Effector memory CD8-positive, alpha-beta T cell (primary cell): Measurements from ENCODE around the gene APPBP2.
"Not testable (repeated sequence)": the region's sequence is repeated elsewhere in the genome, so short reads cannot be mapped to it uniquely, and the experiment has no call there.

ENCODE experiments used
- ATAC-seq: fragments of 150-1000 bp; cut with Tn5 transposase; replicated peaks from 2 replicates; pipeline ENCODE4 v1.10.0; 2021; ENCODE audit warnings: mild to moderate bottlenecking, moderate library complexity
- DNase-seq, 3 experiments: peaks; one replicate each; pipeline ENCODE4 v3.0.0; 2021
- H3K27ac Mint-ChIP-seq, 2 donors: one replicate each; pipeline ENCODE4 v1.8.0; 2022; ENCODE audit warnings: mild to moderate bottlenecking in 2 of 2, mixed read lengths in 2 of 2, moderate library complexity in 2 of 2
- H3K27me3 Mint-ChIP-seq, 2 donors: one replicate each; pipeline ENCODE4 v1.8.0; 2022; ENCODE audit warnings: mixed read lengths in 2 of 2
- H3K36me3 Mint-ChIP-seq: one replicate; pipeline ENCODE4 v1.8.0; 2022; ENCODE audit warnings: mild to moderate bottlenecking, moderate library complexity, mixed read lengths; ENCODE audit not compliant: insufficient read depth
- H3K4me1 Mint-ChIP-seq, 2 donors: one replicate each; pipeline ENCODE4 v1.8.0; 2022; ENCODE audit warnings: low read depth in 2 of 2, mixed read lengths in 2 of 2
- H3K4me3 Mint-ChIP-seq, 2 donors: one replicate each; pipeline ENCODE4 v1.8.0; 2022; ENCODE audit warnings: mild to moderate bottlenecking in 2 of 2, mixed read lengths in 2 of 2, moderate library complexity in 2 of 2
- H3K9me3 Mint-ChIP-seq, 2 donors: one replicate each; pipeline ENCODE4 v1.8.0; 2022; ENCODE audit warnings: mixed read lengths in 2 of 2
- total RNA-seq, 9 experiments: gene quantifications; one replicate each; lab custom pipeline; 2026; lab: John Stamatoyannopoulos, UW

Gene APPBP2
- total RNA-seq, result 20.2 to 106 (median 55.4) reads per million in 9 experiments

DNA sequence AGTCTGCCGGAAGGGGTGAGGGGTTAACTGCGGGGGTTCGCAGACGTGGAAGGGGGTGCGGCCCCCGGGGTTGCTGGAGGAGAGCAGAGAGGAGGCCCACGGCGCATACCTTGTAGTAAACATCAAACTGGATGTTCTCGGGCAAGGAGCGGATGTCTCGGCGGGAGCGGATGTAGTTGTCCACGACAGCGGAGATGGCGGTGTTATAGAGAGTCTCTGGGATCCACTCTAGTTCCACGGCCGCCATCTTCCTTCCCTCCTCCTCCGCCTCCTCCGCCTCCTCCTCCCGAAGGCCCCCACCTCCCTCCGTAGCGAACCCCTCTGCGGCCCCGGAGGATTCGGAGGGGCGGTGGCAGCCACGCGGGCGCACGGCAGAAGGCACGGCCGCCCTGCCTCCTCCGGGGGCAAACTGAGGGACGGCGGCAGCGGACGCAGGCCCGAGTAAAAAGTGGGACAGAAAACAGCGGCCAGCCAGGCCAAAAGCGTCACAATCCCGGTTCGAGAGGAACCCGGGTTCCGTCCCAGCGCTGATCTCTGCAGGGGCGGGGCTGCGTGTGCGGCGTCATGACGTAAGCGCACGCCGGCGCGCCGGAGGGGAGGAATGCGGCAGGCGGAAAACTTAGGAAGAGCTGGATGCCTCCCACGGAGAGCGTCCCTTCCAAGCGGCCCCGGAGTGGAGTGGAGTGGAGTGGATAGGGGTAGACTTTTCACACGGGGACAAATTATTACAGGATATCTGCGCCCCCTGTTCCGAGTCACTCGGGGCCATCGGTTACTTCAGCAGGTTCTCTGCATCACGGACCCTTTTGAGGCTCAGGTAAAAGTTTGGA is at the start of gene APPBP2:
APPBP2 (minus strand) TSS at position 558 of the 830 bp plus-strand sequence; CDS start at position 247, 311 bp downstream.
- Mint-ChIP-seq H3K4me1 (peaks cover 28 to 50% of the 10 kb centered on the region in 2 donors), H3K4me3 (peak within 1 kb of the TSS; percentile 88 to 96), H3K27me3 (no peaks in the 10 kb centered on the region), H3K9me3 (no peaks in the 10 kb centered on the region), H3K27ac (peak within 1 kb of the TSS; percentile 99), H3K36me3 (peaks cover 10% of the 10 kb centered on the region)
- DNase-seq, result peak; percentile 61 to 69 (median 61)
- ATAC-seq, result peak; percentile 84

GRCh38 chr17:60573236-60574051 is 47.4 kb upstream of the APPBP2 start:
- Mint-ChIP-seq H3K4me1 (peaks cover 0 to 3% of the 10 kb centered on the region in 2 donors), H3K27ac (no peak overlapping the region), H3K4me3 (no peak overlapping the region), H3K27me3 (peaks cover 4 to 15% of the 10 kb centered on the region in 2 donors), H3K36me3 (no peaks in the 10 kb centered on the region), H3K9me3 (no peaks in the 10 kb centered on the region)
- no peak for ATAC-seq
- no peak for DNase-seq

DNA sequence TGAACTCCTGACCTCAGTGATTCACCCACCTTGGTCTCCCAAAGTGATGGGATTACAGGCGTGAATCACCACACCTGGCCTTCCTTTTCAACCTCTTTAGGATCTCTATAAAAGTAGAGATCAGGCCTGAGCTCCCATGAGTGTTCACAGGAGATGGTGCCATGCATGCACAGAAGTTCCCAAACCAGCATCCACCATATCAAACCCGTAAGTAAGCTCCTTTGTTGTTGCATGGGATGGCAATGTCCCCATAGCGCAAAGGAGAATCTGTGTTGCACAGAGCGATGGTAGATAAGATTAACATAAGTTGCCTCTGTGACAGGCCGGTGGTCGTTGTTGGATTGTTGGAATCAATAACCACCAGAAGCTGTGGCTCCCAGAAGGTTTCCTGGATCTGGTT is 39.2 kb upstream of the APPBP2 start:
- DNase-seq (no peak), ATAC-seq (no peak)
- H3K36me3 Mint-ChIP-seq, result no peaks in the 10 kb centered on the region
- H3K4me1 Mint-ChIP-seq, result peaks cover 0 to 3% of the 10 kb centered on the region in 2 donors
- H3K4me3 Mint-ChIP-seq, result no peak overlapping the region
- no peaks in the 10 kb centered on the region for H3K9me3 Mint-ChIP-seq
- H3K27me3 Mint-ChIP-seq, result peaks cover 4 to 8% of the 10 kb centered on the region in 2 donors
- no peak overlapping the region for H3K27ac Mint-ChIP-seq

GRCh38 chr17:60563743-60564142 is 37.7 kb upstream of the APPBP2 start:
- Mint-ChIP-seq H3K27me3 (peaks cover 0 to 14% of the 10 kb centered on the region in 2 donors), H3K4me3 (no peak overlapping the region), H3K36me3 (no peaks in the 10 kb centered on the region), H3K27ac (no peak overlapping the region), H3K4me1 (no peaks in the 10 kb centered on the region), H3K9me3 (no peaks in the 10 kb centered on the region)
- DNase-seq, result no peak
- ATAC-seq, result no peak

DNA sequence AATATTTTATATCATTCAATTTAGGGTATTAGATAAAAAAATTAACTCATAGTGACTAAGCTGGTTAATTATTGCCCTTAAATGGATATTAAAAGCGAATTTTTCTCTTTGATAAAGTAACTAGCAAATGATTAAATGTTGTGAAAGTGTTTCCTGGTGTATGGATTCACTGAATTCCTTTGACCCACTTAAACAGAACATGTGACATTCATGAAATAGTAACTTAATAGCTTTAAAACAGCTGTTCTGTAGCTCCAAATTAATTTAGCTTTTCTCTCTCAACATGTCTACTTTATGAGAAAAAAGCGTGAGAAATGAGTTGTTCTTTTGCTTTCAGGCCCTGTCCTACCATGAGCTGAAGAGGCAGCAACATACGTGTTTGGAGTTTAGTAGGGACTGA is 36.4 kb upstream of the APPBP2 start:
- Mint-ChIP-seq H3K4me3 (no peak overlapping the region), H3K4me1 (no peaks in the 10 kb centered on the region), H3K27ac (no peak overlapping the region), H3K9me3 (no peaks in the 10 kb centered on the region), H3K27me3 (peaks cover 0 to 25% of the 10 kb centered on the region in 2 donors), H3K36me3 (no peaks in the 10 kb centered on the region)
- DNase-seq (no peak), ATAC-seq (no peak)

- H3K36me3 Mint-ChIP-seq, result no peaks in the 10 kb centered on the region
- no peaks in the 10 kb centered on the region for H3K9me3 Mint-ChIP-seq
- DNase-seq (no peak), ATAC-seq (no peak)
- H3K4me3 Mint-ChIP-seq, result no peak overlapping the region
- H3K27ac Mint-ChIP-seq, result no peak overlapping the region
- peaks cover 0 to 26% of the 10 kb centered on the region in 2 donors for H3K27me3 Mint-ChIP-seq
- no peaks in the 10 kb centered on the region for H3K4me1 Mint-ChIP-seq
Observed at GRCh38 chr17:60560860-60561257, 34.8 kb upstream of the APPBP2 start.

- no peak for DNase-seq
- Mint-ChIP-seq H3K27ac (no peak overlapping the region), H3K27me3 (peaks cover 0 to 26% of the 10 kb centered on the region in 2 donors), H3K36me3 (no peaks in the 10 kb centered on the region), H3K9me3 (no peaks in the 10 kb centered on the region), H3K4me3 (no peak overlapping the region), H3K4me1 (no peaks in the 10 kb centered on the region)
- no peak for ATAC-seq
Observed at GRCh38 chr17:60559995-60560859, 34.2 kb upstream of the APPBP2 start.

DNA sequence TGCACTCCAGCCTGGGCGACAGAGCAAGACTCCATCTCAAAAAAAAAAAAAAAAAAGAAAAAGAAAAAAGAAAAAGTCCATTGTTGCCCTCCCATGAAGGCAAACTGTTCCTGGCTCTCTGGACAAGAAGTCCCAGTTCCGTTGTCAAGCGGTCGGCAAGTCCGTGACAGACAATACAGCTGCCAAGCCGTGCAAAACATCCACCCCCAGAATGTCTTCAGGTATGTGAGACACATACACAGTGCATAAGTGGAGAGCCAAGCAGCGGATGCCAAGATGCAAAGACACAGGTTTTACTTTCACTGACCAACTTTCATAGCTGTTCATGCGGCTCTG is 33.6 kb upstream of the APPBP2 start:
- ATAC-seq (no peak), DNase-seq (no peak)
- no peak overlapping the region for H3K4me3 Mint-ChIP-seq
- H3K27ac Mint-ChIP-seq, result no peak overlapping the region
- H3K4me1 Mint-ChIP-seq, result no peaks in the 10 kb centered on the region
- no peaks in the 10 kb centered on the region for H3K36me3 Mint-ChIP-seq
- H3K27me3 Mint-ChIP-seq, result peaks cover 0 to 26% of the 10 kb centered on the region in 2 donors
- no peaks in the 10 kb centered on the region for H3K9me3 Mint-ChIP-seq

GRCh38 chr17:60557805-60558204 is 31.8 kb upstream of the APPBP2 start:
- Mint-ChIP-seq H3K9me3 (no peaks in the 10 kb centered on the region), H3K27me3 (peaks cover 0 to 26% of the 10 kb centered on the region in 2 donors), H3K4me1 (no peaks in the 10 kb centered on the region), H3K36me3 (no peaks in the 10 kb centered on the region), H3K4me3 (no peak overlapping the region), H3K27ac (no peak overlapping the region)
- ATAC-seq (no peak), DNase-seq (no peak)

DNA sequence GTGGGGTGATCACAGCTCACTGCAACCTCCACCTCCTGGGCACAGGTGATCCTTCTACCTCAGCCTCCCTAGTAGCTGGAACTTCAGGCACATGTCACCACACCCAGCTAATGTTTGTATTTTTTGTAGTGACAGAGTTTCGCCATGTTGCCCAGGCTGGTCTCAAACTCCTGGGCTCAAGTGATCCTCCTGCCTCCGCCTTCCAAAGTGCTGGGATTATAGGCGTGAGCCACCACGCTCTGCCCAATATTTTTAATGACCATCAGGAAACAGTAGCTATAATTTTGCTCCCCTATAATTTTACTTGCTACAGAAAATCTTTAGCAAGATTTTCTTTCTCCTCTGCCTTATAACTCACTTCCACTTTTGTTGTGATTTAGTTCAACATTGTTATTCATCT is 29.7 kb upstream of the APPBP2 start:
- Mint-ChIP-seq H3K4me1 (no peaks in the 10 kb centered on the region), H3K27me3 (peaks cover 0 to 23% of the 10 kb centered on the region in 2 donors), H3K9me3 (no peaks in the 10 kb centered on the region), H3K36me3 (no peaks in the 10 kb centered on the region), H3K27ac (no peak overlapping the region), H3K4me3 (no peak overlapping the region)
- no peak for DNase-seq
- ATAC-seq, result no peak

- Mint-ChIP-seq H3K27me3 (peaks cover 0 to 16% of the 10 kb centered on the region in 2 donors), H3K4me1 (no peaks in the 10 kb centered on the region), H3K36me3 (no peaks in the 10 kb centered on the region), H3K4me3 (no peak overlapping the region), H3K9me3 (no peaks in the 10 kb centered on the region), H3K27ac (no peak overlapping the region)
- DNase-seq (no peak), ATAC-seq (no peak)
Observed at GRCh38 chr17:60554377-60554788, 28.3 kb upstream of the APPBP2 start.

GRCh38 chr17:60552255-60552654 is 26.2 kb upstream of the APPBP2 start:
- not testable (repeated sequence) for ATAC-seq, H3K9me3 Mint-ChIP-seq, H3K27me3 Mint-ChIP-seq, H3K27ac Mint-ChIP-seq, H3K4me1 Mint-ChIP-seq, H3K36me3 Mint-ChIP-seq, DNase-seq, H3K4me3 Mint-ChIP-seq

DNA sequence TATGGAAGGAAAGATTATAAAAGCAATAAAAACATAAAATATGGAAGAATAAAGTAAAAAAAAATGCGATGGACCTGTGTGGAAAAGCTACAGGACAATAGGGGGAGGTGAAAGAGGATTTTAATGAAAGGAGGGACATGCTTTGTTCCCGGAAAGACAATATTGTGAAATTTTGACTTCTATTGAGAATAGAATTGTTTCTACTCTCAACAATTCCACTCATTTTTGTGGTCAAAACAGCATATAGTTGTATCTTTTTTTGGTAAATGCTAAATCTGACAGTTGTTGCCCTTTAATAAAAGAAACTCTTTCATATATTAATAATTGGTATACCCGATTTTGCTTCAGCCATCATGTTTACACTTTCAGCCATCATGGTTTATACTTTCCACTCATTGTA is 22.9 kb upstream of the APPBP2 start:
- no peaks in the 10 kb centered on the region for H3K4me1 Mint-ChIP-seq
- H3K27me3 Mint-ChIP-seq, result no peaks in the 10 kb centered on the region
- no peak overlapping the region for H3K4me3 Mint-ChIP-seq
- H3K36me3 Mint-ChIP-seq, result no peaks in the 10 kb centered on the region
- no peaks in the 10 kb centered on the region for H3K9me3 Mint-ChIP-seq
- no peak for DNase-seq
- no peak overlapping the region for H3K27ac Mint-ChIP-seq
- ATAC-seq, result no peak
